ENCODE results near the gene DNAJC5. TPM values are rescaled to one million over a fixed set of nuclear protein-coding genes. Genes with fewer than 3 reads are reported as not detected.

The DNAJC5 gene
- total and polyA plus RNA-seq, 9 of the 15 experiments (the other 6 are each of a cell fraction or from before 2014, with no cell fraction given): 0.95 to 42.8 (median 23.4) TPM

GRCh38 chr20:63894358-63895201 is at the start of gene DNAJC5 (continued):
- TF ChIP-seq, protein P1, sequence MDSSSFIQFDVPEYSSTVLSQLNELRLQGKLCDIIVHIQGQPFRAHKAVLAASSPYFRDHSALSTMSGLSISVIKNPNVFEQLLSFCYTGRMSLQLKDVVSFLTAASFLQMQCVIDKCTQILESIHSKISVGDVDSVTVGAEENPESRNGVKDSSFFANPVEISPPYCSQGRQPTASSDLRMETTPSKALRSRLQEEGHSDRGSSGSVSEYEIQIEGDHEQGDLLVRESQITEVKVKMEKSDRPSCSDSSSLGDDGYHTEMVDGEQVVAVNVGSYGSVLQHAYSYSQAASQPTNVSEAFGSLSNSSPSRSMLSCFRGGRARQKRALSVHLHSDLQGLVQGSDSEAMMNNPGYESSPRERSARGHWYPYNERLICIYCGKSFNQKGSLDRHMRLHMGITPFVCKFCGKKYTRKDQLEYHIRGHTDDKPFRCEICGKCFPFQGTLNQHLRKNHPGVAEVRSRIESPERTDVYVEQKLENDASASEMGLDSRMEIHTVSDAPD (CRISPR knock-in tag; IDR thresholded peaks at IDR 0.05): no peak
- TF ChIP-seq CHD1 (IDR thresholded peaks at IDR 0.05; ENCODE audit: low read length) (no peak), MTA3 (IDR thresholded peaks at IDR 0.05; ENCODE audit: borderline replicate concordance) (peak; percentile 96), CHD4 (IDR thresholded peaks at IDR 0.05; ENCODE audit: insufficient read depth, insufficient replicate concordance, low read depth, low read length, poor library complexity, severe bottlenecking) (no peak), DNMT1 (IDR thresholded peaks at IDR 0.05) (no peak), DPF2 (IDR thresholded peaks at IDR 0.05) (no peak), PURB (CRISPR knock-in tag; IDR thresholded peaks at IDR 0.05; ENCODE audit: low read depth) (no peak), NFRKB (IDR thresholded peaks at IDR 0.05; ENCODE audit: low read depth) (no peak), ILK (tag; IDR thresholded peaks at IDR 0.05; ENCODE audit: borderline replicate concordance, low read depth) (no peak), ZNF232 (CRISPR knock-in tag; IDR thresholded peaks at IDR 0.05) (no peak), PCBP2 (IDR thresholded peaks at IDR 0.05; ENCODE audit: low read depth, low read length, poor library complexity, severe bottlenecking) (no peak), PHF8 (IDR thresholded peaks at IDR 0.05; ENCODE audit: borderline replicate concordance, low read length) (no peak), CEBPB (tag; IDR thresholded peaks at IDR 0.05) (no peak), SP2 (IDR thresholded peaks at IDR 0.05; ENCODE audit: extremely low read depth, low read depth, low read length, poor library complexity, severe bottlenecking) (no peak), NR2C1 (IDR thresholded peaks at IDR 0.05) (no peak), NR2C1 (tag; IDR thresholded peaks at IDR 0.05) (no peak)
- TF ChIP-seq, protein P2, sequence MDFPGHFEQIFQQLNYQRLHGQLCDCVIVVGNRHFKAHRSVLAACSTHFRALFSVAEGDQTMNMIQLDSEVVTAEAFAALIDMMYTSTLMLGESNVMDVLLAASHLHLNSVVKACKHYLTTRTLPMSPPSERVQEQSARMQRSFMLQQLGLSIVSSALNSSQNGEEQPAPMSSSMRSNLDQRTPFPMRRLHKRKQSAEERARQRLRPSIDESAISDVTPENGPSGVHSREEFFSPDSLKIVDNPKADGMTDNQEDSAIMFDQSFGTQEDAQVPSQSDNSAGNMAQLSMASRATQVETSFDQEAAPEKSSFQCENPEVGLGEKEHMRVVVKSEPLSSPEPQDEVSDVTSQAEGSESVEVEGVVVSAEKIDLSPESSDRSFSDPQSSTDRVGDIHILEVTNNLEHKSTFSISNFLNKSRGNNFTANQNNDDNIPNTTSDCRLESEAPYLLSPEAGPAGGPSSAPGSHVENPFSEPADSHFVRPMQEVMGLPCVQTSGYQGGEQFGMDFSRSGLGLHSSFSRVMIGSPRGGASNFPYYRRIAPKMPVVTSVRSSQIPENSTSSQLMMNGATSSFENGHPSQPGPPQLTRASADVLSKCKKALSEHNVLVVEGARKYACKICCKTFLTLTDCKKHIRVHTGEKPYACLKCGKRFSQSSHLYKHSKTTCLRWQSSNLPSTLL (IDR thresholded peaks at IDR 0.05): no peak
